Fibroblast of villous mesenchyme (primary cell): ENCODE data around the gene PDZD8. TPM values are rescaled to one million over a fixed set of nuclear protein-coding genes. Genes with fewer than 3 reads are reported as not detected.

Experiments used
- DNase-seq: peaks from one replicate; pipeline ENCODE4 v3.0.0-alpha.2; 2010; ENCODE audit warnings: low read depth
- H3K4me3 ChIP-seq: 2 replicates; pipeline ENCODE4 v1.5.1; 2011; ENCODE audit warnings: low read depth, mild to moderate bottlenecking, low read length
- CTCF ChIP-seq: IDR thresholded peaks from 2 replicates; pipeline ENCODE4 v1.5.1; 2012; ENCODE audit warnings: low read depth, mild to moderate bottlenecking, low read length; ENCODE audit not compliant: insufficient read depth
- total RNA-seq: library from RNA; depleted of rRNA; stranded (reverse); fragments of >200 nt; gene quantifications from 2 replicates; pipeline ENCODE4 v1.2.3, GENCODE V29; 2012

Gene PDZD8
- total RNA-seq, 1 donor = 37.1 TPM

GRCh38 chr10:117261501-117261900 lies 113.7 kb downstream of the PDZD8 start:
- DNase-seq = no peak
- no peak for TF ChIP-seq CTCF
- no peak overlapping the region for H3K4me3 ChIP-seq

GRCh38 chr10:117260084-117260483 lies 115.2 kb downstream of the PDZD8 start:
- no peak for TF ChIP-seq CTCF
- no peak for DNase-seq
- no peak overlapping the region for H3K4me3 ChIP-seq

- H3K4me3 ChIP-seq = no peak overlapping the region
- TF ChIP-seq CTCF = no peak
- DNase-seq = no peak
Measured at GRCh38 chr10:117259279-117259678, 116.0 kb downstream of the PDZD8 start.

- H3K4me3 ChIP-seq = no peak overlapping the region
- TF ChIP-seq CTCF = no peak
- no peak for DNase-seq
Measured at GRCh38 chr10:117257721-117258120, 117.5 kb downstream of the PDZD8 start.

- no peak overlapping the region for H3K4me3 ChIP-seq
- TF ChIP-seq CTCF = no peak
- DNase-seq = no peak
Measured at GRCh38 chr10:117256910-117257309, 118.3 kb downstream of the PDZD8 start.

- TF ChIP-seq CTCF = no peak
- DNase-seq = no peak
- no peak overlapping the region for H3K4me3 ChIP-seq
Measured at GRCh38 chr10:117255835-117256460, 119.3 kb downstream of the PDZD8 start.
